DOHH2 (cell line): ENCODE results near the gene ADAMTS12.

Experiments
- H3F3A ChIP-seq: fragments of 200-600 bp; sonication (generic), shearing (Covaris generic); 2 replicates; pipeline ENCODE4 v1.6.0; 2016; ENCODE audit warnings: antibody characterized with exemption, mild to moderate bottlenecking; ENCODE audit not compliant: control insufficient read depth, insufficient read depth
- H3K27ac ChIP-seq: fragments of 200-600 bp; sonication (generic); 2 replicates; pipeline ENCODE4 v1.5.1; 2014; ENCODE audit warnings: low read depth, mild to moderate bottlenecking, low read length, moderate library complexity
- H3K27me3 ChIP-seq: fragments of 200-600 bp; sonication (generic); 2 replicates; pipeline ENCODE4 v1.6.1; 2014; ENCODE audit warnings: mild to moderate bottlenecking, low read length, mixed read lengths; ENCODE audit not compliant: control insufficient read depth
- H3K36me3 ChIP-seq: fragments of 200-600 bp; sonication (generic); 2 replicates; pipeline ENCODE4 v1.6.1; 2014; ENCODE audit warnings: mild to moderate bottlenecking, low read length, moderate library complexity, mixed read lengths; ENCODE audit not compliant: control insufficient read depth
- H3K4me1 ChIP-seq: fragments of 200-600 bp; sonication (generic); 2 replicates; pipeline ENCODE4 v1.6.1; 2014; ENCODE audit warnings: mild to moderate bottlenecking, low read length, mixed read lengths; ENCODE audit not compliant: control insufficient read depth
- H3K4me2 ChIP-seq: fragments of 200-600 bp; sonication (generic); 2 replicates; pipeline ENCODE4 v1.6.0; 2014; ENCODE audit warnings: mild to moderate bottlenecking, low read length, moderate library complexity
- H3K4me3 ChIP-seq: fragments of 200-600 bp; sonication (generic); 2 replicates; pipeline ENCODE4 v1.5.1; 2014; ENCODE audit warnings: mild to moderate bottlenecking, low read length, mixed read lengths
- H3K79me2 ChIP-seq: fragments of 200-600 bp; sonication (generic); 2 replicates; pipeline ENCODE4 v1.6.1; 2014; ENCODE audit warnings: mild to moderate bottlenecking, low read length, mixed read lengths; ENCODE audit not compliant: control insufficient read depth
- H3K9me2 ChIP-seq: fragments of 200-600 bp; sonication (generic); replicated peaks from 2 replicates; pipeline ENCODE4 v1.6.1; 2014; ENCODE audit warnings: mild to moderate bottlenecking, low read length, mixed read lengths; ENCODE audit not compliant: control insufficient read depth
- H3K9me3 ChIP-seq: fragments of 200-600 bp; sonication (generic); 2 replicates; pipeline ENCODE4 v1.6.1; 2014; ENCODE audit warnings: antibody characterized with exemption, low read length, mixed read lengths; ENCODE audit not compliant: control insufficient read depth, insufficient read depth
- H4K20me1 ChIP-seq: fragments of 200-600 bp; sonication (generic); 2 replicates; pipeline ENCODE4 v1.6.0; 2014; ENCODE audit warnings: low read depth, mild to moderate bottlenecking, antibody characterized with exemption, low read length, moderate library complexity; ENCODE audit not compliant: control insufficient read depth, insufficient read depth
- CTCF ChIP-seq: fragments of 200-600 bp; sonication (generic); IDR thresholded peaks from one replicate; pipeline ENCODE4 v1.5.1; 2014; ENCODE audit warnings: antibody characterized with exemption, mild to moderate bottlenecking, low read depth, low read length; ENCODE audit not compliant: poor library complexity, severe bottlenecking
- EZH2phosphoT487 ChIP-seq: fragments of 200-600 bp; sonication (generic); IDR thresholded peaks from 2 replicates; pipeline ENCODE4 v1.6.1; 2017; ENCODE audit warnings: borderline replicate concordance, mild to moderate bottlenecking, antibody characterized with exemption, low read length, moderate library complexity, mixed read lengths

Gene ADAMTS12

GRCh38 chr5:33832404-33833236, 59.2 kb downstream of the ADAMTS12 start:
- TF ChIP-seq EZH2phosphoT487 (no peak), CTCF (no peak)
- no peaks in the 10 kb centered on the region for H3K9me3 ChIP-seq
- no peak overlapping the region for H3K4me2 ChIP-seq
- no peaks in the 10 kb centered on the region for H3F3A ChIP-seq
- H3K27ac ChIP-seq: no peak overlapping the region
- H3K36me3 ChIP-seq: no peaks in the 10 kb centered on the region
- no peak overlapping the region for H3K4me3 ChIP-seq
- 0 out of 2 replicates have a peak, but pooled peaks cover 4% of the 10 kb centered on the region for H3K27me3 ChIP-seq
- H3K9me2 ChIP-seq: no peaks in the 10 kb centered on the region
- H4K20me1 ChIP-seq: no peaks in the 10 kb centered on the region
- H3K79me2 ChIP-seq: no peaks in the 10 kb centered on the region
- no peaks in the 10 kb centered on the region for H3K4me1 ChIP-seq

- H3F3A ChIP-seq: no peaks in the 10 kb centered on the region
- 0 out of 2 replicates have a peak, but pooled peaks cover 4% of the 10 kb centered on the region for H3K27me3 ChIP-seq
- H3K79me2 ChIP-seq: no peaks in the 10 kb centered on the region
- H4K20me1 ChIP-seq: no peaks in the 10 kb centered on the region
- TF ChIP-seq CTCF (no peak), EZH2phosphoT487 (no peak)
- H3K9me2 ChIP-seq: no peaks in the 10 kb centered on the region
- no peak overlapping the region for H3K4me2 ChIP-seq
- no peaks in the 10 kb centered on the region for H3K9me3 ChIP-seq
- no peak overlapping the region for H3K27ac ChIP-seq
- H3K4me3 ChIP-seq: no peak overlapping the region
- no peaks in the 10 kb centered on the region for H3K36me3 ChIP-seq
- H3K4me1 ChIP-seq: no peaks in the 10 kb centered on the region
These were observed 60.7 kb downstream of the ADAMTS12 start for GRCh38 chr5:33831041-33831440.

- TF ChIP-seq CTCF (no peak), EZH2phosphoT487 (no peak)
- Histone ChIP-seq H3K79me2 (no peaks in the 10 kb centered on the region), H3K27me3 (0 out of 2 replicates have a peak, but pooled peaks cover 4% of the 10 kb centered on the region), H3F3A (no peaks in the 10 kb centered on the region), H3K27ac (no peak overlapping the region), H4K20me1 (no peaks in the 10 kb centered on the region), H3K9me3 (no peaks in the 10 kb centered on the region), H3K36me3 (no peaks in the 10 kb centered on the region), H3K4me1 (no peaks in the 10 kb centered on the region), H3K4me3 (no peak overlapping the region), H3K4me2 (no peak overlapping the region), H3K9me2 (no peaks in the 10 kb centered on the region)
These were observed 62.4 kb downstream of the ADAMTS12 start for GRCh38 chr5:33829430-33829829.
